ELR (cell line): ENCODE results near the gene ZNF629.

ENCODE experiments used
- DNase-seq: peaks from one replicate; pipeline ENCODE4 v3.0.0-alpha.2; 2015; ENCODE audit warnings: low read depth

ZNF629 gene

GRCh38 chr16:30748634-30749445 is 38.2 kb downstream of the ZNF629 start:
- peak; percentile 76 for DNase-seq

- DNase-seq: peak; percentile 99
These were observed 39.0 kb downstream of the ZNF629 start, which contains the start of gene PHKG2 for GRCh38 chr16:30747799-30748633. Gene PHKG2 (plus strand): TSS chr16:30748425. CDS start chr16:30748821, 396 bp downstream.

GRCh38 chr16:30747331-30747730 is 39.7 kb downstream of the ZNF629 start:
- peak; percentile 75 for DNase-seq

- DNase-seq: no peak
These were observed 40.3 kb downstream of the ZNF629 start for GRCh38 chr16:30746638-30747175.

- DNase-seq: no peak
These were observed 41.9 kb downstream of the ZNF629 start for GRCh38 chr16:30745082-30745481.

- no peak for DNase-seq
These were observed 42.8 kb downstream of the ZNF629 start for GRCh38 chr16:30744183-30744582.

- DNase-seq: no peak
These were observed 43.3 kb downstream of the ZNF629 start for GRCh38 chr16:30743716-30744115.

GRCh38 chr16:30741461-30741914 is 45.5 kb downstream of the ZNF629 start:
- DNase-seq: peak; percentile 96

GRCh38 chr16:30740364-30741251 is 46.4 kb downstream of the ZNF629 start:
- peak; percentile 89 for DNase-seq

GRCh38 chr16:30738984-30739951 is 47.7 kb downstream of the ZNF629 start:
- peak; percentile 36 for DNase-seq

- no peak for DNase-seq
These were observed 49.0 kb downstream of the ZNF629 start for GRCh38 chr16:30737794-30738648.

GRCh38 chr16:30736995-30737793 is 49.8 kb downstream of the ZNF629 start:
- no peak for DNase-seq

- DNase-seq: no peak
These were observed 55.6 kb downstream of the ZNF629 start for GRCh38 chr16:30731411-30731810.

GRCh38 chr16:30728899-30729672 is 57.9 kb downstream of the ZNF629 start:
- no peak for DNase-seq
